ENCODE data around the gene ABAT. TPM values are rescaled to one million over a fixed set of nuclear protein-coding genes. Genes with fewer than 3 reads are reported as not detected.

The ABAT gene
- 6.9 and 8.6 TPM in 2 replicates for total RNA-seq (2021)
- Bru-seq, nascent RNA, result percentile 48 among the genes with signal in this experiment
- BruChase-seq, experiment 1, labeled RNA remaining after a 2-hour chase, result percentile 54 among the genes with signal in this experiment
- percentile 64 among the genes with signal in this experiment for BruChase-seq, experiment 2, labeled RNA remaining after a 6-hour chase
- long read RNA-seq, full-length matches to known transcripts, result 5 of 9 reads
- long read RNA-seq, partial matches to known transcripts, result 1 of 9 reads
- long read RNA-seq, other reads (novel, unspliced or antisense), result 3 of 9 reads

DNA sequence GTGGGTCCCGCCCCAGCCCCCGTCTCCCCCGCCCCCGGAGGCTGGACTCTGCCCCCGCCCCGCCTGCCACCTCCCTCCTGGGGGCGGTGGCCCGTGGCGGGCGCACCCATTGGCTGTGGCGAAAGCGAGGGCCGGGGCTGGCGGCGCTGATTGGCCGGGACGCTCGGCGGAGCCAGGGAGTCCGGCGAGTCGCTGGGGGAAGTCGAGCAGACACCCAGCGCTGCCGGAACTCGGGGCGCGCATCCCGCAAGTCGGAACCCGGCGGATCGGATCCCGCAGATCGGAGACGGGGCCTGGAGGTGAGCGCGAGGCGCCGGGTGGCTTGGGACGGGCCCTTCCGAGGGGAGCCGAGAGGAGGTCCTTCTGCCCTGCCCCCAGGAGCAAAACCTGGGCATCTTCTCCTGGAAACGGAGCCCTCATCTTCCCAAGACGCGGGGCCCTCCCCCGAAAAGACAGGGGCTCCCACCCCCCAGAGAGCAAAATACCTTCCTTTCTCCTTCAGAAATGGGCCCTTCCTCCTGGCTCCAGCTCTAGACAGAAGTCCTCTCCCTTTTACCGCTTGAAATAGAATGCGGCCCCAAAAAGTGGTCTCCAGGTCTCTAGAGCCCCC is at the start of gene ABAT:
Gene ABAT (plus strand): TSS at position 205 of the 610 bp plus-strand sequence. CDS start 61,123 bp downstream, outside the sequence.
- Histone ChIP-seq H3K4me1 (ENCODE audit: insufficient read depth, low read length, poor library complexity, severe bottlenecking) (peaks cover 12% of the 10 kb centered on the region), H3K36me3 (ENCODE audit: insufficient read depth, low read length, poor library complexity, severe bottlenecking) (no peaks in the 10 kb centered on the region), H3K27ac (ENCODE audit: low read depth, low read length, poor library complexity, severe bottlenecking) (no peak within 1 kb of the TSS), H3K9me3 (ENCODE audit: low read depth, low read length, poor library complexity, severe bottlenecking) (no peaks in the 10 kb centered on the region), H3K27me3 (replicated peaks; ENCODE audit: insufficient read depth, low read depth, low read length, poor library complexity) (no peaks in the 10 kb centered on the region), H3K4me3 (ENCODE audit: low read depth, low read length, poor library complexity, severe bottlenecking) (peak within 1 kb of the TSS; percentile 61)
- intact Hi-C loops (cut with micrococcal nuclease; ENCODE audit: unreplicated experiment), result no loop called here
- ChIA-PET POLR2A (ENCODE audit: low non-redundant PET) (no interaction called here), CTCF (interaction anchor here (0.9 to 1.3 kb wide), 2 partner anchors 117 to 206 kb away, joined by 3 read pairs; no protein-coding TSS in a partner anchor)
- BruUV-seq (replicated peaks), result no TSS peak
- no peak for TF ChIP-seq EZH2 (IDR thresholded peaks at IDR 0.05; ENCODE audit: borderline replicate concordance, low read depth, low read length, poor library complexity, severe bottlenecking)
- peak; percentile 92 for DNase-seq (ENCODE audit: low spot score)

DNA sequence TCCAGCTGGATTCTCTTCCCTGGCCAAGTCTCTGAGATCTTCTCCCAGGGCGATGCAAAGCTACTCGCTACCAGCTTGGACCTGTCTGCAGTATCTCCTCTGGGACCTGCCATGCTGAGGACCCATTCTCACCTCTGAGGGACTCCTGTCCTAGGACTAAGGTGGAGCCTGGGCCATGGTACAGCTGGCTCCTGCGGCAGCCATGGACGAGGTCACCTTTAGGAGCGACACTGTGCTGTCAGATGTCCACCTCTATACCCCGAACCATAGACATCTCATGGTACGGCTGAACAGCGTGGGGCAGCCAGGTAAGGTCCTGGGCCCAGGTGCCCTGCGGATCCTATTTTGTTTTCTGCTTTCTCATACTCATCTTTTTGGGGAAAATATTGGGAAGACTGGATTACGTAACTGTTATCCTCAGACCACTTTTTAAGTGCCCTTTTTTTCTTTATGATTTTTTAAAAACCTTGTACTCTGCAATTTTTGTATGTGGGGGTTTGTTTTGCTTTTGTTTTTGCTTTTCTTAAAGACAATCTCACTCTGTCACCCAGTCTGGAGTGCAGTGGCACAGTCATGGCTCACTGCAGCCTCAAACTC is 48.8 kb upstream of the ABAT start:
- CTCF ChIA-PET, result no interaction called here
- peaks cover 62% of the 10 kb centered on the region for H3K36me3 ChIP-seq (ENCODE audit: insufficient read depth, low read length, poor library complexity, severe bottlenecking)
- no peaks in the 10 kb centered on the region for H3K27me3 ChIP-seq (replicated peaks; ENCODE audit: insufficient read depth, low read depth, low read length, poor library complexity)
- no peak overlapping the region for H3K4me3 ChIP-seq (ENCODE audit: low read depth, low read length, poor library complexity, severe bottlenecking)
- DNase-seq (ENCODE audit: low spot score), result no peak
- no peak for TF ChIP-seq EZH2 (IDR thresholded peaks at IDR 0.05; ENCODE audit: borderline replicate concordance, low read depth, low read length, poor library complexity, severe bottlenecking)
- TF ChIP-seq, protein P1, sequence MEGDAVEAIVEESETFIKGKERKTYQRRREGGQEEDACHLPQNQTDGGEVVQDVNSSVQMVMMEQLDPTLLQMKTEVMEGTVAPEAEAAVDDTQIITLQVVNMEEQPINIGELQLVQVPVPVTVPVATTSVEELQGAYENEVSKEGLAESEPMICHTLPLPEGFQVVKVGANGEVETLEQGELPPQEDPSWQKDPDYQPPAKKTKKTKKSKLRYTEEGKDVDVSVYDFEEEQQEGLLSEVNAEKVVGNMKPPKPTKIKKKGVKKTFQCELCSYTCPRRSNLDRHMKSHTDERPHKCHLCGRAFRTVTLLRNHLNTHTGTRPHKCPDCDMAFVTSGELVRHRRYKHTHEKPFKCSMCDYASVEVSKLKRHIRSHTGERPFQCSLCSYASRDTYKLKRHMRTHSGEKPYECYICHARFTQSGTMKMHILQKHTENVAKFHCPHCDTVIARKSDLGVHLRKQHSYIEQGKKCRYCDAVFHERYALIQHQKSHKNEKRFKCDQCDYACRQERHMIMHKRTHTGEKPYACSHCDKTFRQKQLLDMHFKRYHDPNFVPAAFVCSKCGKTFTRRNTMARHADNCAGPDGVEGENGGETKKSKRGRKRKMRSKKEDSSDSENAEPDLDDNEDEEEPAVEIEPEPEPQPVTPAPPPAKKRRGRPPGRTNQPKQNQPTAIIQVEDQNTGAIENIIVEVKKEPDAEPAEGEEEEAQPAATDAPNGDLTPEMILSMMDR (conservative IDR thresholded peaks at IDR 0.05; ENCODE audit: low read depth, low read length), result no peak
- BruUV-seq (replicated peaks), result no TSS peak
- H3K27ac ChIP-seq (ENCODE audit: low read depth, low read length, poor library complexity, severe bottlenecking), result no peak overlapping the region
- H3K4me1 ChIP-seq (ENCODE audit: insufficient read depth, low read length, poor library complexity, severe bottlenecking), result peaks cover 20% of the 10 kb centered on the region
- no peaks in the 10 kb centered on the region for H3K9me3 ChIP-seq (ENCODE audit: low read depth, low read length, poor library complexity, severe bottlenecking)
- intact Hi-C loops (cut with micrococcal nuclease; ENCODE audit: unreplicated experiment), result no loop called here
- POLR2A ChIA-PET (ENCODE audit: low non-redundant PET), result no interaction called here

DNA sequence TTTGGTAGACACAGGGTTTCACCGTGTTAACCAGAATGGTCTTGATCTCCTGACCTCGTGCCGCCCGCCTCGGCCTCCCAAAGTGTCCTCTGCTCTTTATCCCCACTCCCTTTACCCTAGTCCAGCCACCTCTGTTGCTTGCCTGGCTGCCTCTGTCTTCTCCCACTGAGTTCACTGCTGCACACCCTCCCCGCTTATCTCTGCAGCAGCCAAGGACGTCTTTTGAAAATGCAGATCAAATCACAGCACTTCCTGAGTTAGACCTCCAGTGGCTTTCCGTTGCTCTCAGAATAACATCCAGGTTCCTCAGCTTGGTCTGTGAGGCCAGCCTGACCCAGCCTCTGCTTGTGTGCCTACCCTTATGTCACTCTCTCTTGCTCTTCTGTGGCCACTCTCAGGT is 47.5 kb upstream of the ABAT start:
- BruUV-seq (replicated peaks), result no TSS peak
- no peak overlapping the region for H3K4me3 ChIP-seq (ENCODE audit: low read depth, low read length, poor library complexity, severe bottlenecking)
- intact Hi-C loops (cut with micrococcal nuclease; ENCODE audit: unreplicated experiment), result no loop called here
- H3K9me3 ChIP-seq (ENCODE audit: low read depth, low read length, poor library complexity, severe bottlenecking), result no peaks in the 10 kb centered on the region
- H3K27ac ChIP-seq (ENCODE audit: low read depth, low read length, poor library complexity, severe bottlenecking), result peak overlapping the region; percentile 67
- peaks cover 75% of the 10 kb centered on the region for H3K36me3 ChIP-seq (ENCODE audit: insufficient read depth, low read length, poor library complexity, severe bottlenecking)
- TF ChIP-seq, protein P1 (conservative IDR thresholded peaks at IDR 0.05; ENCODE audit: low read depth, low read length), result no peak
- no peak for TF ChIP-seq EZH2 (IDR thresholded peaks at IDR 0.05; ENCODE audit: borderline replicate concordance, low read depth, low read length, poor library complexity, severe bottlenecking)
- no peaks in the 10 kb centered on the region for H3K27me3 ChIP-seq (replicated peaks; ENCODE audit: insufficient read depth, low read depth, low read length, poor library complexity)
- POLR2A ChIA-PET (ENCODE audit: low non-redundant PET), result no interaction called here
- H3K4me1 ChIP-seq (ENCODE audit: insufficient read depth, low read length, poor library complexity, severe bottlenecking), result peaks cover 20% of the 10 kb centered on the region
- CTCF ChIA-PET, result interaction anchor here (0.7 kb wide), 1 partner anchor 11 kb away, joined by 4 read pairs; no protein-coding TSS in a partner anchor
- no peak for DNase-seq (ENCODE audit: low spot score)
